ENCODE measurements around the gene KRTAP4-9.

DNA sequence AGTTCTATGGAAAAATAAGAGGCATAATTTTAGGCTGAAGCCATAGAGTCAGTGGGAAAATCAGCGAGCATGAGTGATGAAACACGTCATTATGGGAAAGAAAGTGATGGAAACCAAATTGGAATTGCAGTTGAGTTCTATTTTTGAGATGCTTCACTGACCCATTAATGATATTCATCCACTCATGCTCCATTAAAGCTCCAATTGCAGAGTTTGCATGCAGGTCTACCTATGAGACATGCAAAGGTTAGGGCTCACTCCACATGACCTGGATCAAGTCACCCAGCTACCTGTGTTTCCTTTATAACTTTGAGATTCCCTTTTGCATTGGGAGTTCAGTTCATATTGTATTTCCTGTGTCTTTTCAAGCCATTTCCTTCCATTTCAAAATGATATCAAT is 31.5 kb upstream of the KRTAP4-9 start:
- TF ChIP-seq, protein P1, sequence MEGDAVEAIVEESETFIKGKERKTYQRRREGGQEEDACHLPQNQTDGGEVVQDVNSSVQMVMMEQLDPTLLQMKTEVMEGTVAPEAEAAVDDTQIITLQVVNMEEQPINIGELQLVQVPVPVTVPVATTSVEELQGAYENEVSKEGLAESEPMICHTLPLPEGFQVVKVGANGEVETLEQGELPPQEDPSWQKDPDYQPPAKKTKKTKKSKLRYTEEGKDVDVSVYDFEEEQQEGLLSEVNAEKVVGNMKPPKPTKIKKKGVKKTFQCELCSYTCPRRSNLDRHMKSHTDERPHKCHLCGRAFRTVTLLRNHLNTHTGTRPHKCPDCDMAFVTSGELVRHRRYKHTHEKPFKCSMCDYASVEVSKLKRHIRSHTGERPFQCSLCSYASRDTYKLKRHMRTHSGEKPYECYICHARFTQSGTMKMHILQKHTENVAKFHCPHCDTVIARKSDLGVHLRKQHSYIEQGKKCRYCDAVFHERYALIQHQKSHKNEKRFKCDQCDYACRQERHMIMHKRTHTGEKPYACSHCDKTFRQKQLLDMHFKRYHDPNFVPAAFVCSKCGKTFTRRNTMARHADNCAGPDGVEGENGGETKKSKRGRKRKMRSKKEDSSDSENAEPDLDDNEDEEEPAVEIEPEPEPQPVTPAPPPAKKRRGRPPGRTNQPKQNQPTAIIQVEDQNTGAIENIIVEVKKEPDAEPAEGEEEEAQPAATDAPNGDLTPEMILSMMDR (IDR thresholded peaks at IDR 0.05; ENCODE audit: low read depth, low read length, poor library complexity, severe bottlenecking) = no peak
- no peak for TF ChIP-seq EZH2phosphoT487 (IDR thresholded peaks at IDR 0.05; ENCODE audit: borderline replicate concordance, low read length)

Data from DOHH2 (cell line).